NOMO-1 treated with DMSO at 0.1 percent for 48 hours (cell line): ENCODE measurements around the gene STARD10.
"Not testable (repeated sequence)": the region's sequence is repeated elsewhere in the genome, so short reads cannot be mapped to it uniquely, and the experiment has no call there.

Experiments
- DNase-seq: peaks from one replicate; lab custom pipeline; 2025; ENCODE audit not compliant: unreplicated experiment; lab: John Stamatoyannopoulos, UW

STARD10 gene

GRCh38 chr11:72826191-72826941 is 32.5 kb upstream of the STARD10 start:
- DNase-seq: no peak

GRCh38 chr11:72825661-72826060 is 31.8 kb upstream of the STARD10 start:
- DNase-seq: no peak

- DNase-seq: no peak
These were observed 31.1 kb upstream of the STARD10 start for GRCh38 chr11:72824811-72825505.

- DNase-seq: no peak
These were observed 30.2 kb upstream of the STARD10 start for GRCh38 chr11:72824020-72824419.

GRCh38 chr11:72823105-72823804 is 29.4 kb upstream of the STARD10 start:
- no peak for DNase-seq

GRCh38 chr11:72821920-72822799 is 28.3 kb upstream of the STARD10 start:
- DNase-seq: no peak

GRCh38 chr11:72821221-72821919 is 27.5 kb upstream of the STARD10 start:
- no peak for DNase-seq

- DNase-seq: no peak
These were observed 26.7 kb upstream of the STARD10 start for GRCh38 chr11:72820439-72821139.

- DNase-seq: no peak
These were observed 25.1 kb upstream of the STARD10 start for GRCh38 chr11:72818971-72819370.

GRCh38 chr11:72817966-72818365 is 24.1 kb upstream of the STARD10 start:
- DNase-seq: no peak

- no peak for DNase-seq
These were observed 22.6 kb upstream of the STARD10 start for GRCh38 chr11:72816404-72816990.

GRCh38 chr11:72815110-72815618 is 21.3 kb upstream of the STARD10 start:
- no peak for DNase-seq

- DNase-seq: peak; percentile 77
These were observed 20.7 kb upstream of the STARD10 start, which contains the start of gene ATG16L2 for GRCh38 chr11:72814286-72815109. Gene ATG16L2, plus strand, starts transcription at chr11:72814411. Its CDS starts 35 bp downstream, at chr11:72814446.

- DNase-seq: peak; percentile 76
These were observed 20.0 kb upstream of the STARD10 start for GRCh38 chr11:72813740-72814285.

GRCh38 chr11:72812967-72813739 is 19.3 kb upstream of the STARD10 start:
- peak; percentile 76 for DNase-seq

- peak; percentile 73 for DNase-seq
These were observed 18.7 kb upstream of the STARD10 start for GRCh38 chr11:72812604-72812966.

GRCh38 chr11:72811686-72812085 is 17.8 kb upstream of the STARD10 start:
- DNase-seq: not testable (repeated sequence)
